HG03045 (cell line): Measurements from ENCODE around the gene SEC31B.

Experiments used
- ATAC-seq: cut with Tn5 transposase; IDR thresholded peaks from one replicate; pipeline ENCODE4 v1.9.1; 2021; ENCODE audit warnings: mild to moderate bottlenecking, moderate library complexity; ENCODE audit not compliant: unreplicated experiment

SEC31B gene

GRCh38 chr10:100502926-100503494, 16.7 kb downstream of the SEC31B start:
- no peak for ATAC-seq

DNA sequence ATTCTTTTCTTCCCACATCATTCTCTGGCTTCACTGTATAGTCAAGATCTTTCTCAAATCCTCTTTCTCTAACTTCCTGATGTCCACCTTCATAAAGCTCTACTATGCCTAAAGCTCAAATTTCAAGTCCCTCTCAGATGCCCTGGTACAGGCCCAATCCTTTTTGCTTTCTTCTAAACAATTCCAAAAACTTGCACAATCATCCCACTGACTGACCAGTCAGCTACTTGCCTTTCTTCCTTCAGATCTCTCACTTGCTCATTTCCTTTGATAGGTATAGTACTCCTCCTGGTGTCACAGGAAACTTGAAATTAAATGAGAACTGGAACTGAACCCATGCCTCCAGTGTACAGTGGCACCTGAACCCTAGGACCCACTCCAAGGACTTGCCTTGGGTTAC, 18.2 kb downstream of the SEC31B start:
- no peak for ATAC-seq

DNA sequence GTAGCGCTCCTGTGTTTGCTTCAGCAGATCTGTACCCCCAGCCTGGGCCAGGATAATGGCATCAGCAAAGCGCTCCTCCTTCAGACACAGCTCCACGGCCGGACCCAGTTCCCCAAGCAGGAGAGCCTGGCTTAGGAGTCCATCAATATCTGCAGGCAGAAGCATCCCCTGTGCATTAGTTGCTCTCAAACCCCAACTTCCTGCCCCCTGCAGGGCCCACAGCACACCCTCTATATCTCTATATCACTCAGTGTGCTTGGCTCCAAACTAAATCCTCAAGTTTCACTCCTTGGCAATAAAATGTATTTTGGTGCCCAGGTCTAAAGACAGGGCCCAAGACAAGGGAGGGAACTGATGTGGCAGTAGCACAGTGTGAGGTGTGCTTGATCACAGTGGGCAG, 21.6 kb downstream of the SEC31B start:
- no peak for ATAC-seq

GRCh38 chr10:100496567-100496966, 23.1 kb downstream of the SEC31B start:
- no peak for ATAC-seq

- ATAC-seq: no peak
Measured at GRCh38 chr10:100490531-100490930, 29.1 kb downstream of the SEC31B start.

- ATAC-seq: no peak
Measured at GRCh38 chr10:100489396-100489795, 30.3 kb downstream of the SEC31B start.

GRCh38 chr10:100487529-100487928, 32.1 kb downstream of the SEC31B start:
- no peak for ATAC-seq

GRCh38 chr10:100485801-100486495, 33.7 kb downstream of the SEC31B start:
- ATAC-seq: no peak

- ATAC-seq: no peak
Measured at GRCh38 chr10:100485366-100485765, 34.3 kb downstream of the SEC31B start.

- no peak for ATAC-seq
Measured at GRCh38 chr10:100483876-100484666, 35.6 kb downstream of the SEC31B start.

- ATAC-seq: no peak
Measured at GRCh38 chr10:100482834-100483185, 36.9 kb downstream of the SEC31B start.

DNA sequence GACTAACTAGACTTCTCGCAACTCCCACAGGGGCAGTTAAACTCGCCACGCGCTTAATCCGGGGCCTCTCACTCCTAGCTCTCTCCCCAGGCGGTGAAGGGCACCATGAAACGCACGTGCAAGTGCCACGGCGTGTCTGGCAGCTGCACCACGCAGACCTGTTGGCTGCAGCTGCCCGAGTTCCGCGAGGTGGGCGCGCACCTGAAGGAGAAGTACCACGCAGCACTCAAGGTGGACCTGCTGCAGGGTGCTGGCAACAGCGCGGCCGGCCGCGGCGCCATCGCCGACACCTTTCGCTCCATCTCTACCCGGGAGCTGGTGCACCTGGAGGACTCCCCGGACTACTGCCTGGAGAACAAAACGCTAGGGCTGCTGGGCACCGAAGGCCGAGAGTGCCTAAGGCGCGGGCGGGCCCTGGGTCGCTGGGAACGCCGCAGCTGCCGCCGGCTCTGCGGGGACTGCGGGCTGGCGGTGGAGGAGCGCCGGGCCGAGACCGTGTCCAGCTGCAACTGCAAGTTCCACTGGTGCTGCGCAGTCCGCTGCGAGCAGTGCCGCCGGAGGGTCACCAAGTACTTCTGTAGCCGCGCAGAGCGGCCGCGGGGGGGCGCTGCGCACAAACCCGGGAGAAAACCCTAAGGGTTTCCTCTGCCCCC, 37.4 kb downstream of the SEC31B start:
- peak; percentile 48 for ATAC-seq

DNA sequence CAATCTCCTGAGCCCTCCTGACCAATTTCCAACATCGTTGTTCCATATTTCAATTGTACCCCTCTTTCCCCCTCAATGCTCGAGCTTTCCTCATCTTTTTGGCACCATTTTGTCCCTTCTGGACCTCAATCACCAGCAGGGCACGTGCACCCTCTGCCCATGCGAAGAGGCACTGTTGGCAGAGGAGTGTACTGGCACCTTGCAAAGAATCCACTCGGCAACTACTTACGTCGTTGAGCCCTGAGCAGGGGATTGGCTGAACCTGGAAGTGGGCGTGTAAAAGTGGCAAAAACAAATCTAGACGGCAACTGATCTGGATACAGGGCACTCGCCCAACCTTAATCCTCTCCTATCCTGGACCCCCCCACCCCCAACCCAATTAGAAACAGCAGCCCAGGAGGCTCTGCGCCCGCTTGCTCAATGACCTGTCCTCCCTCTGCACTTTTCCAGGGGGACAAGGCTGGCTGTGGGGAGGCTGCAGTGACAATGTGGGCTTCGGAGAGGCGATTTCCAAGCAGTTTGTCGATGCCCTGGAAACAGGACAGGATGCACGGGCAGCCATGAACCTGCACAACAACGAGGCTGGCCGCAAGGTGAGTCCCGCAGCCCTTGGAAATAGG, 38.1 kb downstream of the SEC31B start:
- peak; percentile 95 for ATAC-seq

DNA sequence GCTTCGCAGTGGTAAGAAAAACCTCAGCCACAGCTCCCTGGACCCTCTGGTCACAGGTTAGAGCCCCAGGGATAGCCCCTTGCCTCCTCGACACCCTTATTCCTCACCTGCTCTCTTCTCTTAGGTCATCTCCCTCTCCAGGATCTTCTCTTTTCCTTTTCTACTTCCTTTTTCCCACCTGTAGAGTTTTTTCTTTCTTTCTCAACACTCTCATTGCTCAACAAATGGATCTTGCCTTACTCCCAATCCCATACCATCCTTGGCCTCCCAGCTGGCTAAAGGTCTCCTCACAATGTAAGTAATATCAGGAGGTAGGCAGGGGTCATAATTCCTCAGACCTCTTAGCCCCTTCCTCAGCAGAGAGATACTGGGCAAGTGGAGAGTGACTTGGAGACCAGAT, 39.7 kb downstream of the SEC31B start:
- no peak for ATAC-seq

GRCh38 chr10:100479037-100479436, 40.6 kb downstream of the SEC31B start:
- ATAC-seq: no peak

DNA sequence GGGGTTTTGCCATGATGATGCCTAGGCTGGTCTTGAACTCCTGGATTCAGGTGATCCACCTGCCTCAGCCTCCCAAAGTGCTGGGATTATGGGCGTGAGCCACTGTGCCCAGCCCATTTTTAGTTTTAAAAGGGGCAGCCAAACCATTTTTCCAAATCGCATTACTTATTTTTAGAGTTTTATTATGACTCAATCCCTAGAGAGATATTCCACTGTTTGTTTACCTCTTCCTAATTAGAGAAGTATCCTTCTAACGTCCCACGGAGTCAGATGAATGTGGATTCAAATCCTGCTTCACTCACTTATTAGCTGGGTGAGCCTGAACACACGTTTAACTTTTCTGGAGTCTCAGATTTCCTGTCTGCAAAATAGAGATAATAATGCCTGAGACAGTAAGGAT, 41.7 kb downstream of the SEC31B start:
- ATAC-seq: no peak

GRCh38 chr10:100470367-100470766, 49.3 kb downstream of the SEC31B start:
- no peak for ATAC-seq

GRCh38 chr10:100469756-100470155, 49.9 kb downstream of the SEC31B start:
- no peak for ATAC-seq

- ATAC-seq: no peak
Measured at GRCh38 chr10:100468978-100469377, 50.7 kb downstream of the SEC31B start.

- no peak for ATAC-seq
Measured at GRCh38 chr10:100468322-100468721, 51.3 kb downstream of the SEC31B start.

DNA sequence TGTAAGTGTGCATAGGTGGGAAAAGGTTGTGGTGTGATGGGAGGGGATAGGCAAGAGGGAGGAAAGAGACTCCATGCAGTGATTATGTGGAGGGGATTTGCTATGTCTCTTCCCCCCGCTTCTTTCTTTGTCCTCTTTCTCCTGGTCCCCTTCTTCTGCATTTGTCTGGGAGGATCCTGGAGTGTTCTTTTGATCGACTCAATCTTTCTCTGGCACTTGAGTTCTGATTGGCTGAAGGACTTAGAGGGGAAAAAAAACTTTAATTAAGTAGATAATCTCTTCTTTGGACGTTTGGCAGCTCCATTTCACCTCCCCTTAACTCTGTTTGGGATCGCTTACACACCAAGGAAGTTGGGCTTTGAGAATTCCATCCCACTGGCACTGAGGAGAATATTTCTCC, 57.0 kb downstream of the SEC31B start, which contains the start of gene WNT8B:
Gene WNT8B (plus strand): TSS at position 301 of the 400 bp plus-strand sequence. CDS start 160 bp downstream, outside the sequence.
- ATAC-seq: no peak
